ENCODE results near the gene CRIP1.
A peak's percentile ranks its signal among the peaks of the same experiment; 100 is the strongest.

Gene CRIP1

DNA sequence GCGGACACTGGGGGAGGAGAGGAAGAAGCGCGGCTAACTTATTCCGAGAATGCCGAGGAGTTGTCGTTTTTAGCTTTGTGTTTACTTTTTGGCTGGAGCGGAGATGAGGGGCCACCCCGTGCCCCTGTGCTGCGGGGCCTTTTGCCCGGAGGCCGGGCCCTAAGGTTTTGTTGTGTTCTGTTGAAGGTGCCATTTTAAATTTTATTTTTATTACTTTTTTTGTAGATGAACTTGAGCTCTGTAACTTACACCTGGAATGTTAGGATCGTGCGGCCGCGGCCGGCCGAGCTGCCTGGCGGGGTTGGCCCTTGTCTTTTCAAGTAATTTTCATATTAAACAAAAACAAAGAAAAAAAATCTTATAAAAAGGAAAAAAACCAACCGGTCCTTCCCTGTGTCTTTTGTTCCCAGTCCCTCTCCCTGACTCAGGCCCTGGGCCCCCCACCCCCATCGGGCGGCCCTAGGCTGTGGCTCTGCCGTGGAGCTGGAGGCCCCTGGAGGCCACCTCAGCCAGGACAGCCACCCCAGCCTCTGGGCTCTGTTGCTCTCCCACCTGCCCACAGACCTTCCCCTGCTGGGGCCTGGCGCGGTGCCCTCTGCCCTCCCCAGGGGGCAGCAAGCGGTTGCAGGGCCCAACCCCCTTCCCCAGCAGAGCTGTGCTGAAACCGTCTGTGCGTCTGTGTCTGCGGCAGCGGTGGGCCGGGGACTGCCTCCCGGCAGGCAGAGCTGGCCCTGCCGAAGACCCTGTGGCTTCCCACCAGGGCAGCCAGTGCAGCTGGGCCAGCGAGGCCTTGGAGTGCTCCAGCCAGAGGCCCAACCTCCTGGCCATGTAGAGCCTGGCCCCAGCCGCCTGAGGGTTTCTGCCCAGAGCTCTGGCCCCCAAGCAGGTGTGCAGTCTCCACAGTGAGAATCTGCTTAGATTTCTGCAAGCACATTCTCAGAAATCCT is 16.1 kb upstream of the CRIP1 start:
- Histone ChIP-seq H3K36me3 (ENCODE audit: insufficient read depth, low read length) (peaks cover 20% of the 10 kb centered on the region; the same call in 1 of the 2 replicates), H3K9me3 (ENCODE audit: low read depth, low read length) (no peaks in the 10 kb centered on the region), H3K9ac (ENCODE audit: insufficient read length) (no peak overlapping the region), H3K27ac (peak overlapping the region; percentile 93), H3K4me3 (peak overlapping the region; percentile 47)
- TF ChIP-seq FOXP2 (optimal IDR thresholded peaks at IDR 0.05; ENCODE audit: control extremely low read depth, extremely low read length, insufficient read depth) (peak; percentile 35), POLR2AphosphoS5 (IDR thresholded peaks at IDR 0.05; ENCODE audit: borderline replicate concordance, low read depth, low read length) (no peak), EZH2 (IDR thresholded peaks at IDR 0.05) (no peak)
- DNase-seq (ENCODE audit: low read depth, low spot score) = no peak

DNA sequence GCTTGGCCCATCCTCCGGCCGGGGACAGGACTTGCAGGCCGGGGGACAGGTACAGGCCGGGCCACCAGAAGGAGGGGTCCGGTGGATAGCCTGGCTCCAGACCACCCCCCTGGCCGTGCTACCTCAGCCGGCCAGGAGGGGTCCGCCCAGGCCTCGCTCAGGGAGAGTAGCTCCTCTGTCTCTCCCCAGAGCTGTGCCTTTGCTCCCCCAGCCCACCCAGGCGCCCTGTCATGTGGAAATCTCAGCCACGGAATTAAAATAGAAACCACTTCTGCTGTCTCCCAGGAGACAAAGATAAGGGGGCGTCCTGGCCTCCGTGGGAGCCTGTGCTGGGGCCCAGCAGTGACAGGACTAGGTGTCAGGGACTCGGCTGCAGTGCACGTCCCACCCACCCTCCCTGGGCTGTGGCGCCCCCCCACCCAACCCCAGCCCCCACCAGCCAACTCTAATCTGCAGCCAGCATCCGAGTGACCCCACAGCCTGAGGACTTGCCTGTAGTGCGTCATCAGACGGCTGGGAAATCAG is 15.3 kb upstream of the CRIP1 start:
- TF ChIP-seq EZH2 (IDR thresholded peaks at IDR 0.05) = no peak
- no peak for TF ChIP-seq POLR2AphosphoS5 (IDR thresholded peaks at IDR 0.05; ENCODE audit: borderline replicate concordance, low read depth, low read length)
- no peak for TF ChIP-seq FOXP2 (optimal IDR thresholded peaks at IDR 0.05; ENCODE audit: control extremely low read depth, extremely low read length, insufficient read depth)
- H3K9ac ChIP-seq (ENCODE audit: insufficient read length) = no peak overlapping the region
- no peak for DNase-seq (ENCODE audit: low read depth, low spot score)
- peak overlapping the region; percentile 93 for H3K27ac ChIP-seq
- peak overlapping the region; percentile 47 for H3K4me3 ChIP-seq
- peaks cover 20% of the 10 kb centered on the region for H3K36me3 ChIP-seq (ENCODE audit: insufficient read depth, low read length)
- no peaks in the 10 kb centered on the region for H3K9me3 ChIP-seq (ENCODE audit: low read depth, low read length)

DNA sequence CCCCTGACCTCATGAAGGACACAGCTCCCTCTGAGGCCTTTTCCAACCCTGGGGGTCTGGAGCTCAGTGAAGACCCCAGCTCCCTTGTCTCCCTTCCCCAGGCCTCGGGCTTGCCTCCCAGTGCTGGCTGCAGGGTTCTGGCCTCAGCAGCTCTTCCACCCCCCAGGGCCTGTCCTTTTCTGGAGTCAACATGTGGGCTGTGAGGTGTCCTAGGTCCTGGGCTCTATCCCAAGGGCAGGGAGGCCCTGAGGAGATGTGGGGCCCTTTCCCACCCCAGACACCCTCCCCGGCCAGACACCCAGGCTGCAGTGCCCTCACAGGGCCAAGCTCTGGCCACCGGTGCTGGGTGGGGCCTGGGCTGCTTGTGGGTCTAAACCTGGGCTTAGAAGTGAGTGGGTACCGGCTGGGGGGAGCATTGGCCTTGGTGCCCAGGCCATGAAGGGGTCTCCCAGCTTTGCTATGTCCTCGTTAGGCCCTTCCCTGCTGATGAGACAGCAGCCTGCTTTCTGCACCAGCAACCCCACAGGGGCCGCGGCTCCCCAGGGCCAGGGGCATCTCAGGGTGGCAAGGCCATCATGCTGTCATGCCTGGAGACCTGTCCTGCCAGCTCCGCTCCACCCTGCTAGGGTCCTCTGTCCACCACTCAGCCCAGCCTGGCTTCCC is 14.7 kb upstream of the CRIP1 start:
- no peak overlapping the region for H3K4me3 ChIP-seq
- peak overlapping the region; percentile 79 for H3K27ac ChIP-seq
- H3K9ac ChIP-seq (ENCODE audit: insufficient read length) = no peak overlapping the region
- H3K36me3 ChIP-seq (ENCODE audit: insufficient read depth, low read length) = peaks cover 22% of the 10 kb centered on the region
- no peaks in the 10 kb centered on the region for H3K9me3 ChIP-seq (ENCODE audit: low read depth, low read length)
- no peak for DNase-seq (ENCODE audit: low read depth, low spot score)
- TF ChIP-seq POLR2AphosphoS5 (IDR thresholded peaks at IDR 0.05; ENCODE audit: borderline replicate concordance, low read depth, low read length) (no peak), FOXP2 (optimal IDR thresholded peaks at IDR 0.05; ENCODE audit: control extremely low read depth, extremely low read length, insufficient read depth) (no peak), EZH2 (IDR thresholded peaks at IDR 0.05) (no peak)

DNA sequence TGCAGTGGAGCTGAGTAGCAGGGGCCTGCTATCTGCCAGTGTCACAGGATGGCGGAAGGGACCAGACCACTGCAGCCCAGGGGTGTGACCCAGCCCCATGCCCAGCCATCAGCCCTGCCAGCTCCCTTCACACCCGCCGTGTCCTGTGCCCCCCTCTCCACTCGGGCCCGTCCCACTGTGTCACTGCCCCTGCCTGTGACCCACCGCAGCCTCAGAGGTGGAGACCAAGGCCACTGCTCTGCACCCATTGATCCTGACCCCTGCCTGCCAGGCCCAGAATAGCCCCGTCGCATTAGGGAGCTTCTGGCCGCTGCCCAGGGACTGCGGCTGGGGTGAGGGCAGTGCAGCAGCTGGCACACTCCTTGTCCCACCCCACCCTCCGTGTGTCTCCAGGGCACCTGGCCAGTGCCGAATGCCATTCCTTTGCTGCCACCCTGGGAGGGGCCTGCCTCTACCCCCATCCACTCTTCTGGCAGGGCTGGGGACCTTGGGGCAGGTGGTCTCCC is 14.1 kb upstream of the CRIP1 start:
- H3K9me3 ChIP-seq (ENCODE audit: low read depth, low read length) = no peaks in the 10 kb centered on the region
- DNase-seq (ENCODE audit: low read depth, low spot score) = no peak
- peaks cover 22% of the 10 kb centered on the region for H3K36me3 ChIP-seq (ENCODE audit: insufficient read depth, low read length)
- TF ChIP-seq POLR2AphosphoS5 (IDR thresholded peaks at IDR 0.05; ENCODE audit: borderline replicate concordance, low read depth, low read length) (no peak), FOXP2 (optimal IDR thresholded peaks at IDR 0.05; ENCODE audit: control extremely low read depth, extremely low read length, insufficient read depth) (no peak), EZH2 (IDR thresholded peaks at IDR 0.05) (no peak)
- peak overlapping the region; percentile 79 for H3K27ac ChIP-seq
- H3K9ac ChIP-seq (ENCODE audit: insufficient read length) = no peak overlapping the region
- no peak overlapping the region for H3K4me3 ChIP-seq

DNA sequence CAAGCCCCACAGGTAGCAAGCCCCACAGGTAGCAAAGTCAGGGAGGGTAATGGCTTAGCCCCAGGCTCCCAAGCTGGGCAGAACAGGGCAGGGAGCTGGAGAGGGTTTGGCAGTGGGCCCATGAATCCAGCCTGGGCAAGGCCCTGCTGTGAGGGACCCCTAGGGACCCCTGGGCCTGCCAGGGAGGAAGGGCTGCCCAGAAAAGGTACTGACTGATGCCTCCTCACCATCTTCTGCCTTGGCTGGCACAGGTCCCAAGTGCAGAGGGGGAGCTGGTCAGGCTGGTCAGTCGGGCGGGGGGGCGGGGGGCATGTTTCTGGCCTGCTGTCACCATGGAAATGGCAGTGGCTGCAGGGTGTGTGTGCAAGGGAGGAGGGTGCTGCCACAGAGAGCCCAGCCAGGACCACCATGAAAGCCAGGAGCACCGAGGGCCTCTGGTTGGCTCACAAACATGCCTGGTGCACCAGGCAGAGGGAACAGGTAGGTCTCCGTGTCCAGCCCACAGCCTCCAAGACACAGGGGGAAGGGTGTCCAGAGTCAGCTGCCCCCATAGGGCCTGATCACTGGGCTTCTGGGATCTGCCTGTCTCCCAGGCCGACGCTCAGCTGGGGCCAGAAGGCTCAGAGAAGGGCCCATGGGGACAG is 13.5 kb upstream of the CRIP1 start:
- TF ChIP-seq POLR2AphosphoS5 (IDR thresholded peaks at IDR 0.05; ENCODE audit: borderline replicate concordance, low read depth, low read length) (no peak), EZH2 (IDR thresholded peaks at IDR 0.05) (no peak), FOXP2 (optimal IDR thresholded peaks at IDR 0.05; ENCODE audit: control extremely low read depth, extremely low read length, insufficient read depth) (no peak)
- Histone ChIP-seq H3K4me3 (peak overlapping the region; percentile 72), H3K27ac (peak overlapping the region; percentile 92), H3K9me3 (ENCODE audit: low read depth, low read length) (no peaks in the 10 kb centered on the region), H3K9ac (ENCODE audit: insufficient read length) (no peak overlapping the region), H3K36me3 (ENCODE audit: insufficient read depth, low read length) (peaks cover 19% of the 10 kb centered on the region)
- DNase-seq (ENCODE audit: low read depth, low spot score) = no peak

DNA sequence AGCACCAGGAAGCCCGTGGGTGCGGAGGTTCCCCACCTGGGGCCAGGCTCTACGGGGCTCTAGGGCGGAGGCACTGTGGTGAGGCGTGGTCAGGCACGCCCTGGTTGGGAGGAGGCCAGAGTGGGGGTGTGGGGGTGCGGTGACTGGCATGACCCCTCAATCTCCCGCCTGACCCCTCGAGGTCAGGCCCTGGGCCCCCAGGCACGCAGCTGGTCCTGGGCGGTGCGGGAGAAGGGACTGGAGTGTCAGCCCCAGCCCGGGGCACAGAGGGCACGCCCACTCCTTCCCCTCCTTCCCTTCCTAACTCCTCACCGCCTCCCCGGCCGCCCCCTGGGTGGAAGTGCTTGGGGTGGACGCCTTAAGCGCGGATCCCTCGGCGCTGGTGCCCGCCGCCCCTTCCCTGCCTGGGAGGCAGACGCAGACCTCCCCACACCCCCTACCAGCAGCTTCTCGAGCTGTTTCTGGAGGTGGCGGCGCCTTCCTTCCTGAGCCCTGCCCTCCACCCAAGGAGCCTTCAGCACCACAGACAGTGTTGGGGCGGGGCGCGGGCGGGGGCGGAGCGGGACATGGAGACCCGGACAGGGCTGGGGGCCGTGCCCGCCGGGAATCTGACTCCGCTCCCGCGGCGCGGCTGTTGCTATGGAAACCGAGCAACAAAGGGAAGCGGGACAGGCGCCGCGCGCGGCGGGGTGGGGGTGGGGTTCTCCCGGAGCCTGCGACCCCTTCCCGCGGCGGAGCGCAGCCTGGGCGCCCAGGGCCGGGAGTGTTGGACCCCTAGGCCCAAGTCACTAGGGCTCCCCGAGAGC is 12.8 kb upstream of the CRIP1 start:
- TF ChIP-seq POLR2AphosphoS5 (IDR thresholded peaks at IDR 0.05; ENCODE audit: borderline replicate concordance, low read depth, low read length) = peak; percentile 53; the same call in 1 of the 2 replicates
- TF ChIP-seq FOXP2 (optimal IDR thresholded peaks at IDR 0.05; ENCODE audit: control extremely low read depth, extremely low read length, insufficient read depth) = no peak
- H3K36me3 ChIP-seq (ENCODE audit: insufficient read depth, low read length) = peaks cover 13% of the 10 kb centered on the region
- H3K4me3 ChIP-seq = peak overlapping the region; percentile 72
- no peaks in the 10 kb centered on the region for H3K9me3 ChIP-seq (ENCODE audit: low read depth, low read length)
- H3K9ac ChIP-seq (ENCODE audit: insufficient read length) = no peak overlapping the region
- peak; percentile 78 for DNase-seq (ENCODE audit: low read depth, low spot score)
- peak overlapping the region; percentile 92 for H3K27ac ChIP-seq

DNA sequence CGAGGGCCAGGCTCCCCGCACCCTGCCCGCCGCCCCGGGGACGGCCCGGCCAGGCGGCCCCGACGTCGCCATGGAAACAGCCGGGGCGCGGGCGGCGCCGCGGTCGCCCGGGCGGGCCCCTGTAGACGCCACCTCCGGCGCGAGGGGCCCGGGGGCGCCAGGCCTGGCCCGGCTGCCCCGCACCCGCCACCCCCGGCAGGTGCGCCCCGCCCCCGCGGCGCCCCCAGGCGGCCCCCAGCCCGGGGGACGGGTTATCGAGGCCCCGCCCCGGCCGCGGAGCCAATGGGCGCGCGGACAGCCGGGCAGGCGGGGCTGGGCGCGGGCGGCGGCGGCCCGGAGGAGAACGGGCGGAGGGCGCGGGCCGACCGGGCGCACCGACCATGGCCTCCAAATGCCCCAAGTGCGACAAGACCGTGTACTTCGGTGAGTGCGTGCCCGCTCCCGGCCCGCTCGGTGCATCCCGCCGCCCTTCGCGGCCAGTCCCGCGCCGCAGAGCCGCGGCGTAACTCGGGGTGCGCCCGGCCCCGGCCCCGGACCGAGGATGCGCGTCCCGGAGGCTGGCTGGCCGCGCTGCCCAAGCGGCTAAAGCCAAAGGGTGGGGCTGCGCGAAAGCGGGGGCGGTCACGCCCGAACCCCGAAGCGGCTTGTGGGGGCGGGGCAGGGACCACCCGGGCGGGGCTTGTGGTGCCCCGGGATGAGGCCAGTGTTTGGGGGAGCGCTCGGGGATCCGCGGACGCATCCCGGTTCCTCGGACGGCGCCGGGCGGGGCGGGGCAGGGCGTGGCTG is 12.0 kb upstream of the CRIP1 start, which contains the start of gene CRIP2:
Gene CRIP2 (plus strand): TSS at position 339 of the 786 bp plus-strand sequence. CDS start 42 bp downstream, at position 381.
- no peak for DNase-seq (ENCODE audit: low read depth, low spot score)
- TF ChIP-seq FOXP2 (optimal IDR thresholded peaks at IDR 0.05; ENCODE audit: control extremely low read depth, extremely low read length, insufficient read depth) (no peak), POLR2AphosphoS5 (IDR thresholded peaks at IDR 0.05; ENCODE audit: borderline replicate concordance, low read depth, low read length) (0 out of 2 replicates have a peak, but pooled peaks have one; percentile 37)
- Histone ChIP-seq H3K27ac (peak within 1 kb of the TSS; percentile 92), H3K4me3 (peak within 1 kb of the TSS; percentile 96), H3K9me3 (ENCODE audit: low read depth, low read length) (no peaks in the 10 kb centered on the region), H3K9ac (ENCODE audit: insufficient read length) (peak within 1 kb of the TSS; percentile 91), H3K36me3 (ENCODE audit: insufficient read depth, low read length) (peaks cover 11% of the 10 kb centered on the region)

All from SK-N-MC (cell line).